Activated naive CD8-positive, alpha-beta T cell treated with anti-CD3 and anti-CD28 coated beads, Interleukin-2, amount 50 U/mL, for 24 hours (primary cell): Measurements from ENCODE around the gene TMTC1.

ENCODE experiments used
- ATAC-seq: fragments of 150-1000 bp; cut with Tn5 transposase; one replicate; pipeline ENCODE4 v1.10.0; 2021
- DNase-seq: peaks from one replicate; pipeline ENCODE4 v3.0.0; 2021
- H3K27ac Mint-ChIP-seq: one replicate; pipeline ENCODE4 v1.8.0; 2021; ENCODE audit warnings: mild to moderate bottlenecking, mixed read lengths
- H3K27me3 Mint-ChIP-seq: one replicate; pipeline ENCODE4 v1.8.0; 2021; ENCODE audit warnings: mixed read lengths
- H3K36me3 Mint-ChIP-seq: one replicate; pipeline ENCODE4 v1.8.0; 2021; ENCODE audit warnings: low read depth, mixed read lengths
- H3K4me1 Mint-ChIP-seq: one replicate; pipeline ENCODE4 v1.8.0; 2021; ENCODE audit warnings: mixed read lengths
- H3K4me3 Mint-ChIP-seq: one replicate; pipeline ENCODE4 v1.8.0; 2021; ENCODE audit warnings: mild to moderate bottlenecking, moderate library complexity, mixed read lengths
- H3K9me3 Mint-ChIP-seq: one replicate; pipeline ENCODE4 v1.8.0; 2021; ENCODE audit warnings: mixed read lengths

TMTC1 gene

GRCh38 chr12:29725587-29726320, 58.0 kb downstream of the TMTC1 start:
- Mint-ChIP-seq H3K36me3 (no peaks in the 10 kb centered on the region), H3K27ac (no peak overlapping the region), H3K4me1 (no peaks in the 10 kb centered on the region), H3K9me3 (no peaks in the 10 kb centered on the region), H3K4me3 (no peak overlapping the region), H3K27me3 (peaks cover 2% of the 10 kb centered on the region)
- DNase-seq = no peak
- ATAC-seq = no peak

GRCh38 chr12:29722164-29722563, 61.6 kb downstream of the TMTC1 start:
- H3K4me3 Mint-ChIP-seq = no peak overlapping the region
- ATAC-seq = no peak
- no peaks in the 10 kb centered on the region for H3K9me3 Mint-ChIP-seq
- no peak for DNase-seq
- no peaks in the 10 kb centered on the region for H3K4me1 Mint-ChIP-seq
- H3K27me3 Mint-ChIP-seq = no peaks in the 10 kb centered on the region
- H3K27ac Mint-ChIP-seq = no peak overlapping the region
- no peaks in the 10 kb centered on the region for H3K36me3 Mint-ChIP-seq

- DNase-seq (no peak), ATAC-seq (no peak)
- no peaks in the 10 kb centered on the region for H3K36me3 Mint-ChIP-seq
- H3K4me3 Mint-ChIP-seq = no peak overlapping the region
- H3K9me3 Mint-ChIP-seq = no peaks in the 10 kb centered on the region
- no peak overlapping the region for H3K27ac Mint-ChIP-seq
- no peaks in the 10 kb centered on the region for H3K4me1 Mint-ChIP-seq
- H3K27me3 Mint-ChIP-seq = no peaks in the 10 kb centered on the region
Observed at GRCh38 chr12:29719381-29719780, 64.4 kb downstream of the TMTC1 start.

GRCh38 chr12:29717540-29718100, 66.1 kb downstream of the TMTC1 start:
- no peak overlapping the region for H3K27ac Mint-ChIP-seq
- H3K4me1 Mint-ChIP-seq = no peaks in the 10 kb centered on the region
- no peak overlapping the region for H3K4me3 Mint-ChIP-seq
- no peaks in the 10 kb centered on the region for H3K9me3 Mint-ChIP-seq
- ATAC-seq (no peak), DNase-seq (no peak)
- H3K36me3 Mint-ChIP-seq = no peaks in the 10 kb centered on the region
- H3K27me3 Mint-ChIP-seq = no peaks in the 10 kb centered on the region

- Mint-ChIP-seq H3K4me3 (no peak overlapping the region), H3K9me3 (no peaks in the 10 kb centered on the region), H3K27me3 (peaks cover 2% of the 10 kb centered on the region), H3K4me1 (no peaks in the 10 kb centered on the region), H3K36me3 (no peaks in the 10 kb centered on the region), H3K27ac (no peak overlapping the region)
- ATAC-seq (no peak), DNase-seq (no peak)
Observed at GRCh38 chr12:29714966-29715365, 68.8 kb downstream of the TMTC1 start.

GRCh38 chr12:29713729-29714128, 70.0 kb downstream of the TMTC1 start:
- H3K9me3 Mint-ChIP-seq = no peaks in the 10 kb centered on the region
- H3K4me1 Mint-ChIP-seq = no peaks in the 10 kb centered on the region
- ATAC-seq (no peak), DNase-seq (no peak)
- no peak overlapping the region for H3K27ac Mint-ChIP-seq
- H3K4me3 Mint-ChIP-seq = no peak overlapping the region
- H3K36me3 Mint-ChIP-seq = no peaks in the 10 kb centered on the region
- H3K27me3 Mint-ChIP-seq = peaks cover 2% of the 10 kb centered on the region

- Mint-ChIP-seq H3K9me3 (no peaks in the 10 kb centered on the region), H3K4me1 (no peaks in the 10 kb centered on the region), H3K4me3 (no peak overlapping the region), H3K36me3 (no peaks in the 10 kb centered on the region), H3K27me3 (peaks cover 5% of the 10 kb centered on the region), H3K27ac (no peak overlapping the region)
- no peak for ATAC-seq
- no peak for DNase-seq
Observed at GRCh38 chr12:29711381-29711780, 72.4 kb downstream of the TMTC1 start.

GRCh38 chr12:29710104-29710503, 73.6 kb downstream of the TMTC1 start:
- no peaks in the 10 kb centered on the region for H3K9me3 Mint-ChIP-seq
- H3K36me3 Mint-ChIP-seq = no peaks in the 10 kb centered on the region
- H3K4me3 Mint-ChIP-seq = no peak overlapping the region
- H3K4me1 Mint-ChIP-seq = no peaks in the 10 kb centered on the region
- DNase-seq (no peak), ATAC-seq (no peak)
- no peak overlapping the region for H3K27ac Mint-ChIP-seq
- peaks cover 5% of the 10 kb centered on the region for H3K27me3 Mint-ChIP-seq

- no peaks in the 10 kb centered on the region for H3K36me3 Mint-ChIP-seq
- no peaks in the 10 kb centered on the region for H3K9me3 Mint-ChIP-seq
- ATAC-seq (no peak), DNase-seq (no peak)
- peaks cover 5% of the 10 kb centered on the region for H3K27me3 Mint-ChIP-seq
- H3K4me3 Mint-ChIP-seq = no peak overlapping the region
- no peaks in the 10 kb centered on the region for H3K4me1 Mint-ChIP-seq
- no peak overlapping the region for H3K27ac Mint-ChIP-seq
Observed at GRCh38 chr12:29709496-29710040, 74.2 kb downstream of the TMTC1 start.

- ATAC-seq (no peak), DNase-seq (no peak)
- Mint-ChIP-seq H3K4me3 (no peak overlapping the region), H3K27me3 (peaks cover 5% of the 10 kb centered on the region), H3K36me3 (no peaks in the 10 kb centered on the region), H3K4me1 (no peaks in the 10 kb centered on the region), H3K27ac (no peak overlapping the region), H3K9me3 (no peaks in the 10 kb centered on the region)
Observed at GRCh38 chr12:29709054-29709453, 74.7 kb downstream of the TMTC1 start.

- H3K27ac Mint-ChIP-seq = no peak overlapping the region
- no peaks in the 10 kb centered on the region for H3K36me3 Mint-ChIP-seq
- ATAC-seq (no peak), DNase-seq (no peak)
- no peak overlapping the region for H3K4me3 Mint-ChIP-seq
- H3K27me3 Mint-ChIP-seq = peaks cover 5% of the 10 kb centered on the region
- no peaks in the 10 kb centered on the region for H3K4me1 Mint-ChIP-seq
- no peaks in the 10 kb centered on the region for H3K9me3 Mint-ChIP-seq
Observed at GRCh38 chr12:29707846-29708245, 75.9 kb downstream of the TMTC1 start.

- no peak for DNase-seq
- Mint-ChIP-seq H3K4me3 (no peak overlapping the region), H3K27ac (no peak overlapping the region), H3K9me3 (no peaks in the 10 kb centered on the region), H3K36me3 (no peaks in the 10 kb centered on the region), H3K27me3 (peaks cover 4% of the 10 kb centered on the region), H3K4me1 (no peaks in the 10 kb centered on the region)
- ATAC-seq = no peak
Observed at GRCh38 chr12:29706311-29706710, 77.4 kb downstream of the TMTC1 start.

- Mint-ChIP-seq H3K9me3 (no peaks in the 10 kb centered on the region), H3K36me3 (no peaks in the 10 kb centered on the region), H3K27ac (no peak overlapping the region), H3K4me3 (no peak overlapping the region), H3K4me1 (no peaks in the 10 kb centered on the region), H3K27me3 (peaks cover 3% of the 10 kb centered on the region)
- no peak for ATAC-seq
- DNase-seq = no peak
Observed at GRCh38 chr12:29703528-29703927, 80.2 kb downstream of the TMTC1 start.

GRCh38 chr12:29702972-29703371, 80.8 kb downstream of the TMTC1 start:
- ATAC-seq (no peak), DNase-seq (no peak)
- Mint-ChIP-seq H3K9me3 (no peaks in the 10 kb centered on the region), H3K27ac (no peak overlapping the region), H3K27me3 (peaks cover 3% of the 10 kb centered on the region), H3K4me1 (no peaks in the 10 kb centered on the region), H3K36me3 (no peaks in the 10 kb centered on the region), H3K4me3 (no peak overlapping the region)

GRCh38 chr12:29702222-29702621, 81.5 kb downstream of the TMTC1 start:
- Mint-ChIP-seq H3K9me3 (no peaks in the 10 kb centered on the region), H3K4me1 (no peaks in the 10 kb centered on the region), H3K27ac (no peak overlapping the region)

More at GRCh38 chr12:29702222-29702621, 81.5 kb downstream of the TMTC1 start:
- H3K4me3 Mint-ChIP-seq = no peak overlapping the region
- no peaks in the 10 kb centered on the region for H3K36me3 Mint-ChIP-seq
- no peaks in the 10 kb centered on the region for H3K27me3 Mint-ChIP-seq
- no peak for ATAC-seq
- DNase-seq = no peak
